ENCODE measurements around the gene DPP9. TPM values are rescaled to one million over a fixed set of nuclear protein-coding genes. Genes with fewer than 3 reads are reported as not detected.
A peak's percentile ranks its signal among the peaks of the same experiment; 100 is the strongest.

Gene DPP9
- total RNA-seq, 1 donor from 2014 or later = 17.1 TPM

DNA sequence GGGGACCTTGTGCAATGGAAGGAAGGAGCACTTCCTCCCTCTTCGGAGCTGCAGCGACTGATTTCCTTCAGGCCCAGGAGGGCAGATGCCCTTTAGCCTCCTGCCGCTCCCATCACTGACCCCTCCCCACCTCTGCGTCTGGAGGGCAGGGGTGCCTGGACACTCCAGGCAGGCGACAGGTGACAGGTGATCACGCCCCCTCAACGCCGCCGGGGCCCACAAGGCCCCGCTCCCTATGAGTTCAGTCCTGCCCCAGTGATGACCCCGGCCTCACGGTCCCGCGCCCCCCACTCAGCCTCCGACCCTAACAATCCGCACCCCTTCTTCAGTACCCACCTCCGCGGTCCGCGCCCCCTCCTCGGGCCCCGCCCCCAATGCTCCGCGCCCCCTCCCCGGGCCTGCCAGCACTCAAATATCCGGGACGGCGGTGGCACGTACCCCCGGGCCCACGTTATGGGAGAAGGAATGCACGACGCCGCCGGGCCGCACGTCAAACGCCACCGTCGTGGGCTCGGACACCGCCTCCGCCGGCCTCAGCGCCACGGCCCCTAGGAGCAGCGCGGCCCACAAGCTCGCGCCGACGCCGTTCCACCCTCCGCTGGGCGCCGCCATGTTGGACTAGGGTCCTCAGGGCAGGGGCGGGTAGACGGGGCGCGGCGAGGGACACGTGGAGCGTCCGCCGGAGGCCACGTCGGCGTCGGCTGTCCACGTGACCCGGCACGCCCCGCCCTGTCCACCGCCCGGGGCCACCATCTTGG is 53.7 kb downstream of the DPP9 start, which contains the start of gene MYDGF:
MYDGF (minus strand) TSS at position 620 of the 758 bp plus-strand sequence; CDS start at position 612, 8 bp downstream.
- no peak for TF ChIP-seq EZH2 (IDR thresholded peaks at IDR 0.05)
- no peak for TF ChIP-seq CTCF (IDR thresholded peaks at IDR 0.05)
- TF ChIP-seq EZH2phosphoT487 (IDR thresholded peaks at IDR 0.05) = no peak
- H3K27ac ChIP-seq = peak within 1 kb of the TSS; percentile 49
- no peaks in the 10 kb centered on the region for H3K27me3 ChIP-seq
- no peaks in the 10 kb centered on the region for H3K36me3 ChIP-seq
- Mint-ChIP-seq H3K27me3 (ENCODE audit: insufficient read depth, low read depth) (peaks cover 6% of the 10 kb centered on the region), H3K4me1 (peaks cover 21% of the 10 kb centered on the region), H3K27ac (no peak within 1 kb of the TSS), H3K36me3 (peaks cover 5% of the 10 kb centered on the region), H3K9me3 (no peaks in the 10 kb centered on the region), H3K4me3 (peak within 1 kb of the TSS; percentile 93)
- peak within 1 kb of the TSS; percentile 91 for H3K4me2 ChIP-seq
- no peaks in the 10 kb centered on the region for H3K9me3 ChIP-seq (ENCODE audit: low read depth)
- H2AFZ ChIP-seq (replicated peaks) = peak within 1 kb of the TSS; percentile 87
- no peaks in the 10 kb centered on the region for H4K20me1 ChIP-seq (ENCODE audit: low read depth)
- H3K4me1 ChIP-seq = peaks cover 3% of the 10 kb centered on the region
- peaks cover 21% of the 10 kb centered on the region for H3K79me2 ChIP-seq (ENCODE audit: low read depth)
- H3K9ac ChIP-seq = peak within 1 kb of the TSS; percentile 96
- peak within 1 kb of the TSS; percentile 97 for H3K4me3 ChIP-seq
- peaks cover 22% of the 10 kb centered on the region for H3F3A ChIP-seq (ENCODE audit: low read depth)
- peak; percentile 97 for DNase-seq (ENCODE audit: low spot score)

DNA sequence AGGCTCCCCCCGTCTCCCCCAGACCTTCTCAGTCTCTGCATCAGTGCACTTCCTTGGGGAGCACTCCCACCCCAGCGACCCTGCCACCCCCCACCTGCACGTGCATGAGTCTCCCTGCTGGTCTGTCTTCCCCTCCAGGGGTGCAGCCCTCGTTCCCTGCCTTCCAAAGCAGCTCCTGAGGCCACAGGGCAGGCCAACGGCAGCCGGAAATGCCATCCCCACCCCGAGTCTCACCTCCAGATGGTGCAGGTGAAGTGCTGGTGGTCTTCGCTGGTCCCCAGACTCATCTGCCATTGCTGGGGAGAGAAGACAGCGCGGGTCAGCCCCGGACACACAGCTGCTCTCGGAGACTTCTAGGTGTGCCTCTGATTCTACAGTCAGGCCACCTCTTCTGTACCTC is 59.0 kb downstream of the DPP9 start:
- no peaks in the 10 kb centered on the region for H3K36me3 ChIP-seq
- H3K36me3 Mint-ChIP-seq = peaks cover 7% of the 10 kb centered on the region
- H3K27ac ChIP-seq = no peak overlapping the region
- no peaks in the 10 kb centered on the region for H3K9me3 ChIP-seq (ENCODE audit: low read depth)
- no peak for TF ChIP-seq EZH2phosphoT487 (IDR thresholded peaks at IDR 0.05)
- TF ChIP-seq EZH2 (IDR thresholded peaks at IDR 0.05) = no peak
- TF ChIP-seq CTCF (IDR thresholded peaks at IDR 0.05) = no peak
- no peak overlapping the region for H3K4me2 ChIP-seq
- peaks cover 8% of the 10 kb centered on the region for H3K27me3 Mint-ChIP-seq (ENCODE audit: insufficient read depth, low read depth)
- H3K27ac Mint-ChIP-seq = no peak overlapping the region
- DNase-seq (ENCODE audit: low spot score) = no peak
- H4K20me1 ChIP-seq (ENCODE audit: low read depth) = no peaks in the 10 kb centered on the region
- H3K4me3 ChIP-seq = no peak overlapping the region
- no peaks in the 10 kb centered on the region for H3K27me3 ChIP-seq
- no peaks in the 10 kb centered on the region for H3K9me3 Mint-ChIP-seq
- no peaks in the 10 kb centered on the region for H3F3A ChIP-seq (ENCODE audit: low read depth)
- H3K79me2 ChIP-seq (ENCODE audit: low read depth) = peaks cover 17% of the 10 kb centered on the region
- H3K4me1 ChIP-seq = peaks cover 3% of the 10 kb centered on the region
- H3K9ac ChIP-seq = no peak overlapping the region
- H2AFZ ChIP-seq (replicated peaks) = no peak overlapping the region
- H3K4me1 Mint-ChIP-seq = peaks cover 12% of the 10 kb centered on the region
- no peak overlapping the region for H3K4me3 Mint-ChIP-seq

DNA sequence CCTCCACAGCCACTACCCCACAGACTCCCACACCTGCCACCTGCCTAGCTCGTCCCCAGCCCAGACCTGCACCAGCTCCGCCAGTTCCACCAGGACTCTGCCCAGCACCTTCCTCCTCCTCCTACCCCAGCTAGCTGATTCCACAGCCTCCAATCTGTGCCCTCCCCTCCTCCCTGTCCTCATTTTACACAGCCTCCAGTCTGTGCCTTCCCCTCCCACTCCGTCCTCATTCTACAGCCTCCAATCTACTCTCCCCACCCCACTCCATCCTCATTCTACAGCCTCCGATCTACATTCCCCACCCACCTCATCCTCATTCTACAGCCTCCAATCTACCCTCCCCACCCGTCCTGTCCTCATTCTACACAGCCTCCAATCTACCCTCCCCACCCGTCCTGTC is 60.8 kb downstream of the DPP9 start:
- Histone ChIP-seq H3K4me3 (no peak overlapping the region), H3F3A (ENCODE audit: low read depth) (no peaks in the 10 kb centered on the region), H3K79me2 (ENCODE audit: low read depth) (no peaks in the 10 kb centered on the region), H3K27me3 (no peaks in the 10 kb centered on the region), H4K20me1 (ENCODE audit: low read depth) (no peaks in the 10 kb centered on the region), H2AFZ (replicated peaks) (no peak overlapping the region), H3K9me3 (ENCODE audit: low read depth) (no peaks in the 10 kb centered on the region), H3K36me3 (no peaks in the 10 kb centered on the region), H3K4me2 (no peak overlapping the region), H3K9ac (no peak overlapping the region), H3K4me1 (no peaks in the 10 kb centered on the region), H3K27ac (no peak overlapping the region)
- no peak overlapping the region for H3K27ac Mint-ChIP-seq
- H3K36me3 Mint-ChIP-seq = peaks cover 2% of the 10 kb centered on the region
- H3K27me3 Mint-ChIP-seq (ENCODE audit: insufficient read depth, low read depth) = peaks cover 6% of the 10 kb centered on the region
- no peak overlapping the region for H3K4me3 Mint-ChIP-seq
- no peak for DNase-seq (ENCODE audit: low spot score)
- H3K4me1 Mint-ChIP-seq = no peaks in the 10 kb centered on the region
- H3K9me3 Mint-ChIP-seq = no peaks in the 10 kb centered on the region
- TF ChIP-seq EZH2phosphoT487 (IDR thresholded peaks at IDR 0.05) = no peak
- TF ChIP-seq EZH2 (IDR thresholded peaks at IDR 0.05) = no peak
- no peak for TF ChIP-seq CTCF (IDR thresholded peaks at IDR 0.05)

Measured in neural progenitor cell (in vitro differentiated cells).